Immature natural killer cell (primary cell): ENCODE results near the gene C16orf96. TPM values are rescaled to one million over a fixed set of nuclear protein-coding genes. Genes with fewer than 3 reads are reported as not detected.

Source experiments
- DNase-seq, 3 donors: peaks; one replicate each; pipeline ENCODE4 v3.0.0; 2022; ENCODE audit warnings: mixed read lengths in 1 of 3
- H3K27ac Mint-ChIP-seq, 6 donors: one replicate each; pipeline ENCODE4 v1.8.0; 2020; ENCODE audit warnings: mixed read lengths in 6 of 6, mild to moderate bottlenecking in 5 of 6, inconsistent platforms in 4 of 6, moderate library complexity in 3 of 6
- H3K27me3 Mint-ChIP-seq, 3 donors: one replicate each; pipeline ENCODE4 v1.8.0; 2020 to 2021; ENCODE audit warnings: low read depth in 3 of 3, mild to moderate bottlenecking in 3 of 3, mixed read lengths in 3 of 3, moderate library complexity in 3 of 3, inconsistent platforms in 1 of 3
- H3K36me3 Mint-ChIP-seq, 3 donors: one replicate each; pipeline ENCODE4 v1.8.0; 2020; ENCODE audit warnings: mixed read lengths in 3 of 3, inconsistent platforms in 2 of 3, mild to moderate bottlenecking in 2 of 3
- H3K4me1 Mint-ChIP-seq, 2 donors: one replicate each; pipeline ENCODE4 v1.8.0; 2020; ENCODE audit warnings: inconsistent platforms in 2 of 2, mild to moderate bottlenecking in 2 of 2, mixed read lengths in 2 of 2, moderate library complexity in 1 of 2
- H3K4me3 Mint-ChIP-seq, 5 donors: one replicate each; pipeline ENCODE4 v1.8.0; 2020; ENCODE audit warnings: mild to moderate bottlenecking in 5 of 5, mixed read lengths in 5 of 5, inconsistent platforms in 3 of 5, moderate library complexity in 3 of 5
- H3K9me3 Mint-ChIP-seq, 6 donors: one replicate each; pipeline ENCODE4 v1.8.0; 2020; ENCODE audit warnings: mild to moderate bottlenecking in 6 of 6, mixed read lengths in 6 of 6, inconsistent platforms in 4 of 6, moderate library complexity in 3 of 6
- polyA plus RNA-seq, 3 donors: library from polyadenylated mRNA; unstranded; fragments of 300-500 nt; fragmentation: Illumina TruSeq; gene quantifications; one replicate each; pipeline ENCODE4 v1.2.3, GENCODE V29; 2021

C16orf96 gene
- polyA plus RNA-seq, 3 donors from 2014 or later = not detected

GRCh38 chr16:4633910-4634635, 77.9 kb downstream of the C16orf96 start:
- DNase-seq = no peak
- Mint-ChIP-seq H3K27ac (no peak overlapping the region), H3K4me1 (peaks cover 15 to 31% of the 10 kb centered on the region in 2 donors), H3K4me3 (no peak overlapping the region), H3K36me3 (peaks cover 4 to 12% (median 7%) of the 10 kb centered on the region in 3 donors), H3K27me3 (no peaks in the 10 kb centered on the region), H3K9me3 (no peaks in the 10 kb centered on the region)

GRCh38 chr16:4634768-4635167, 78.6 kb downstream of the C16orf96 start:
- DNase-seq = no peak
- Mint-ChIP-seq H3K36me3 (peaks cover 4 to 12% (median 7%) of the 10 kb centered on the region in 3 donors), H3K4me1 (peaks cover 18 to 33% of the 10 kb centered on the region in 2 donors), H3K27me3 (no peaks in the 10 kb centered on the region), H3K9me3 (no peaks in the 10 kb centered on the region), H3K27ac (no peak overlapping the region), H3K4me3 (no peak overlapping the region)

- DNase-seq = no peak
- Mint-ChIP-seq H3K9me3 (no peaks in the 10 kb centered on the region), H3K27ac (peak overlapping the region in 2 of 6 donors; percentile 17 to 74), H3K36me3 (peaks cover 2 to 10% (median 3%) of the 10 kb centered on the region in 3 donors), H3K4me1 (peaks cover 30 to 43% of the 10 kb centered on the region in 2 donors), H3K27me3 (no peaks in the 10 kb centered on the region), H3K4me3 (no peak overlapping the region)
Observed at GRCh38 chr16:4636196-4636595, 80.1 kb downstream of the C16orf96 start.

GRCh38 chr16:4637501-4638166, 81.5 kb downstream of the C16orf96 start:
- DNase-seq = no peak
- Mint-ChIP-seq H3K4me3 (no peak overlapping the region), H3K36me3 (peaks cover 0 to 5% (median 0%) of the 10 kb centered on the region in 3 donors), H3K9me3 (no peaks in the 10 kb centered on the region), H3K4me1 (peaks cover 32 to 36% of the 10 kb centered on the region in 2 donors), H3K27me3 (no peaks in the 10 kb centered on the region), H3K27ac (peak overlapping the region in 1 of 6 donors; percentile 46)

GRCh38 chr16:4639899-4640509, 83.9 kb downstream of the C16orf96 start:
- Mint-ChIP-seq H3K9me3 (no peaks in the 10 kb centered on the region), H3K4me1 (peaks cover 32 to 33% of the 10 kb centered on the region in 2 donors), H3K36me3 (peaks cover 0 to 5% (median 0%) of the 10 kb centered on the region in 3 donors), H3K27ac (peak overlapping the region; percentile 72 to 90 (median 83)), H3K4me3 (no peak overlapping the region), H3K27me3 (no peaks in the 10 kb centered on the region)
- DNase-seq = no peak

- H3K4me1 Mint-ChIP-seq = peaks cover 37 to 38% of the 10 kb centered on the region in 2 donors
- H3K9me3 Mint-ChIP-seq = no peaks in the 10 kb centered on the region
- H3K4me3 Mint-ChIP-seq = peak overlapping the region in 3 of 5 donors; percentile 25 to 72 (median 68)
- peaks cover 0 to 2% (median 0%) of the 10 kb centered on the region in 3 donors for H3K27me3 Mint-ChIP-seq
- DNase-seq = peak in 2 of 3 donors; percentile 21 to 25
- peak overlapping the region; percentile 63 to 90 (median 84) for H3K27ac Mint-ChIP-seq
- peaks cover 0 to 5% (median 0%) of the 10 kb centered on the region in 3 donors for H3K36me3 Mint-ChIP-seq
Observed at GRCh38 chr16:4640572-4641305, 84.6 kb downstream of the C16orf96 start.

- H3K4me1 Mint-ChIP-seq = peaks cover 35 to 37% of the 10 kb centered on the region in 2 donors
- H3K36me3 Mint-ChIP-seq = peaks cover 0 to 3% (median 0%) of the 10 kb centered on the region in 3 donors
- H3K4me3 Mint-ChIP-seq = peak overlapping the region in 2 of 5 donors; percentile 25 to 68
- H3K27ac Mint-ChIP-seq = peak overlapping the region; percentile 63 to 90 (median 84)
- H3K9me3 Mint-ChIP-seq = no peaks in the 10 kb centered on the region
- H3K27me3 Mint-ChIP-seq = peaks cover 0 to 2% (median 0%) of the 10 kb centered on the region in 3 donors
- no peak for DNase-seq
Observed at GRCh38 chr16:4641306-4641687, 85.2 kb downstream of the C16orf96 start.

- peaks cover 33 to 37% of the 10 kb centered on the region in 2 donors for H3K4me1 Mint-ChIP-seq
- DNase-seq = no peak
- no peaks in the 10 kb centered on the region for H3K9me3 Mint-ChIP-seq
- peaks cover 0 to 2% (median 0%) of the 10 kb centered on the region in 3 donors for H3K27me3 Mint-ChIP-seq
- H3K27ac Mint-ChIP-seq = peak overlapping the region in 1 of 6 donors; percentile 73
- H3K4me3 Mint-ChIP-seq = no peak overlapping the region
- no peaks in the 10 kb centered on the region for H3K36me3 Mint-ChIP-seq
Observed at GRCh38 chr16:4641895-4642294, 85.8 kb downstream of the C16orf96 start.

- DNase-seq = no peak
- peaks cover 20 to 21% of the 10 kb centered on the region in 2 donors for H3K4me1 Mint-ChIP-seq
- H3K9me3 Mint-ChIP-seq = no peaks in the 10 kb centered on the region
- no peak overlapping the region for H3K27ac Mint-ChIP-seq
- H3K4me3 Mint-ChIP-seq = no peak overlapping the region
- H3K27me3 Mint-ChIP-seq = peaks cover 0 to 10% (median 2%) of the 10 kb centered on the region in 3 donors
- peaks cover 0 to 4% (median 3%) of the 10 kb centered on the region in 3 donors for H3K36me3 Mint-ChIP-seq
Observed at GRCh38 chr16:4646773-4647643, 90.9 kb downstream of the C16orf96 start.

GRCh38 chr16:4647644-4647980, 91.5 kb downstream of the C16orf96 start:
- Mint-ChIP-seq H3K27ac (peak overlapping the region in 1 of 6 donors; percentile 64), H3K9me3 (no peaks in the 10 kb centered on the region), H3K27me3 (peaks cover 0 to 10% (median 2%) of the 10 kb centered on the region in 3 donors), H3K4me1 (peaks cover 20 to 21% of the 10 kb centered on the region in 2 donors), H3K36me3 (peaks cover 0 to 4% (median 3%) of the 10 kb centered on the region in 3 donors), H3K4me3 (no peak overlapping the region)
- no peak for DNase-seq

GRCh38 chr16:4648917-4649316, 92.8 kb downstream of the C16orf96 start:
- no peak for DNase-seq
- Mint-ChIP-seq H3K36me3 (peaks cover 0 to 7% (median 4%) of the 10 kb centered on the region in 3 donors), H3K27ac (no peak overlapping the region), H3K27me3 (peaks cover 0 to 10% (median 2%) of the 10 kb centered on the region in 3 donors), H3K4me3 (no peak overlapping the region), H3K9me3 (no peaks in the 10 kb centered on the region), H3K4me1 (peaks cover 20% of the 10 kb centered on the region in 2 donors)

GRCh38 chr16:4649744-4650442, 93.8 kb downstream of the C16orf96 start:
- Mint-ChIP-seq H3K4me3 (no peak overlapping the region), H3K36me3 (peaks cover 0 to 7% (median 4%) of the 10 kb centered on the region in 3 donors), H3K9me3 (no peaks in the 10 kb centered on the region), H3K27ac (peak overlapping the region in 3 of 6 donors; percentile 12 to 34 (median 22)), H3K27me3 (peaks cover 0 to 10% (median 2%) of the 10 kb centered on the region in 3 donors), H3K4me1 (peaks cover 20% of the 10 kb centered on the region in 2 donors)
- DNase-seq = peak in 1 of 3 donors; percentile 17
